Trophoblast cell (in vitro differentiated cells and primary cell): Measurements from ENCODE around the gene GTF2F2.

Experiments
- DNase-seq, 2 donors: peaks; one replicate each; pipeline ENCODE4 v3.0.0-alpha.2; 2016
- H2AFZ ChIP-seq: 2 replicates; pipeline ENCODE4 v1.6.1; 2013; ENCODE audit warnings: low read length, moderate library complexity, mild to moderate bottlenecking; ENCODE audit not compliant: insufficient read depth, poor library complexity
- H2AK5ac ChIP-seq: 2 replicates; pipeline ENCODE4 v1.6.1; 2013; ENCODE audit warnings: mild to moderate bottlenecking, low read length
- H2BK120ac ChIP-seq: 2 replicates; pipeline ENCODE4 v1.6.1; 2013; ENCODE audit warnings: low read length, mild to moderate bottlenecking, moderate library complexity; ENCODE audit not compliant: insufficient read depth, poor library complexity
- H2BK12ac ChIP-seq: 2 replicates; pipeline ENCODE4 v1.6.1; 2013; ENCODE audit warnings: mild to moderate bottlenecking, low read length, moderate library complexity
- H2BK5ac ChIP-seq: 2 replicates; pipeline ENCODE4 v1.6.1; 2013; ENCODE audit warnings: low read length, low read depth, moderate library complexity, mild to moderate bottlenecking; ENCODE audit not compliant: poor library complexity
- H3K14ac ChIP-seq: 2 replicates; pipeline ENCODE4 v1.6.1; 2013; ENCODE audit warnings: mild to moderate bottlenecking, low read length
- H3K18ac ChIP-seq: 2 replicates; pipeline ENCODE4 v1.6.1; 2013; ENCODE audit warnings: mild to moderate bottlenecking, low read length
- H3K23ac ChIP-seq: 2 replicates; pipeline ENCODE4 v1.6.1; 2013; ENCODE audit warnings: low read length
- H3K27ac ChIP-seq: 2 replicates; pipeline ENCODE4 v1.5.1; 2013; ENCODE audit warnings: low read depth, mild to moderate bottlenecking, inconsistent platforms, low read length, moderate library complexity
- H3K27me3 ChIP-seq: 2 replicates; pipeline ENCODE4 v1.6.1; 2013; ENCODE audit warnings: inconsistent platforms, mild to moderate bottlenecking, low read length, moderate library complexity; ENCODE audit not compliant: insufficient read depth
- H3K36me3 ChIP-seq, 2 experiments: 1 replicate in 1 of 2; 2 replicates in 1 of 2; pipeline ENCODE4 v1.6.1; 2013; ENCODE audit warnings: low read length in 2 of 2, mild to moderate bottlenecking in 2 of 2, moderate library complexity in 1 of 2; ENCODE audit not compliant: insufficient read depth in 2 of 2, control insufficient read depth in 1 of 2
- H3K4ac ChIP-seq: 2 replicates; pipeline ENCODE4 v1.6.1; 2013; ENCODE audit warnings: low read depth, mild to moderate bottlenecking, low read length, moderate library complexity
- H3K4me1 ChIP-seq, 2 experiments: 1 replicate in 1 of 2; 2 replicates in 1 of 2; pipeline ENCODE4 v1.6.1; 2013; ENCODE audit warnings: low read length in 2 of 2, mild to moderate bottlenecking in 2 of 2, moderate library complexity in 1 of 2; ENCODE audit not compliant: insufficient read depth in 2 of 2, control insufficient read depth in 1 of 2
- H3K4me2 ChIP-seq: 2 replicates; pipeline ENCODE4 v1.6.1; 2013; ENCODE audit warnings: inconsistent platforms, mild to moderate bottlenecking, low read length, moderate library complexity
- H3K4me3 ChIP-seq: 2 replicates; pipeline ENCODE4 v1.5.1; 2013; ENCODE audit warnings: mild to moderate bottlenecking, low read depth, low read length, inconsistent platforms
- H3K79me1 ChIP-seq: one replicate; pipeline ENCODE4 v1.6.1; 2013; ENCODE audit warnings: low read length
- H3K79me2 ChIP-seq: 2 replicates; pipeline ENCODE4 v1.6.1; 2013; ENCODE audit warnings: low read length, mild to moderate bottlenecking; ENCODE audit not compliant: control insufficient read depth, insufficient read depth, poor library complexity
- H3K9ac ChIP-seq: 2 replicates; pipeline ENCODE4 v1.6.1; 2013; ENCODE audit warnings: mild to moderate bottlenecking, low read length
- H3K9me3 ChIP-seq: 2 replicates; pipeline ENCODE4 v1.6.1; 2013; ENCODE audit warnings: low read depth, mild to moderate bottlenecking, control low read depth, inconsistent platforms, low read length; ENCODE audit not compliant: insufficient read depth
- H4K12ac ChIP-seq: 2 replicates; pipeline ENCODE4 v1.6.1; 2013; ENCODE audit warnings: low read depth, mild to moderate bottlenecking, low read length, moderate library complexity
- H4K8ac ChIP-seq: 2 replicates; pipeline ENCODE4 v1.6.1; 2013; ENCODE audit warnings: low read depth, mild to moderate bottlenecking, low read length, moderate library complexity
- H4K91ac ChIP-seq: one replicate; pipeline ENCODE4 v1.6.1; 2013; ENCODE audit warnings: low read depth, mild to moderate bottlenecking, low read length, moderate library complexity
- WGBS: extraction: QIAGEN DNeasy Blood & Tissue Kit; methylation state at CpG from one replicate; pipeline ENCODE4 v1.1.7; 2013; ENCODE audit warnings: missing lambda C conversion rate; ENCODE audit not compliant: insufficient read length, insufficient coverage; ENCODE audit errors: extremely low coverage; 5-methylcytosine and 5-hydroxymethylcytosine counted together

Gene GTF2F2

DNA sequence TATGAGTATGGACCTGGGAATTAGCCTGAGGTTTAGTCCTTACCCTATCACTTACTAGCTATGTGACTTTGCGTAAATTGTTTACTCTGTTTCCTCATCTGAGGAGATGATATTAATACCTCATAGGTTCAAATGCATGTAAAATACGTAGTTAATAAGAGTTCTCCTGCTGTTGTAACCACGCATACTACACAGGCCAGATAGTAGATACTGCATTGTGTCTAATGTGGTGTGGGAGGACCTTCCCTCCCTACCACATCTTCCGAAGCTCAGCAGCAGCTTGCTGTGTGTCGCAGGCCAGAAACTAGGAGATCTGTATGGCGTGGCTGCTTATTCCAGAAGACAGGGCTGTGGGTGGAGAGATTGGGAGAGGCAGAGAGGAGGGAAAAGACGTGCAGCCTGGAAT is 23.0 kb downstream of the GTF2F2 start:
- H4K91ac ChIP-seq, result no peak overlapping the region
- WGBS, result no CpG with 5 or more reads among the region's 7 CpGs
- no peak overlapping the region for H3K4ac ChIP-seq

DNA sequence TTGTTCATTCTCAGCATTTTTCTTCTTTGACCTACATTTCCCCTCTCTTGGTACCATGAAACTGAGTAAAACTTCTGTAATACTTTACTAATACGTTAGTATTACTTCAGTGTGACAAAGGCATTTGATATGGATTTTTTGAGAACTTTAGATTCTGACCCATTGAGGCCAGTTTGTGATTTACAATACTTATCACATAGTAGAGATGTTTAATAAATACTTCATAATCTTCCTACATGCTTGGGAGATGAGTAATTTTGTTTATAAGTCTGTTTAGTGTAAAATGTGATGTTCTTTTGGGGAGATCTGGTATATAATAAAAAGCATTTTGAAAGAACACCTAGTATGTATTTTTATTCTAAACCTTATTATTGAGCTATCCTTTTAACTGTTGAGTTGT is 29.7 kb downstream of the GTF2F2 start:
- Histone ChIP-seq H3K79me1 (no peaks in the 10 kb centered on the region), H3K23ac (no peak overlapping the region), H2AFZ (no peak overlapping the region), H3K79me2 (no peaks in the 10 kb centered on the region), H3K4me2 (no peak overlapping the region), H3K27me3 (no peaks in the 10 kb centered on the region), H3K4me3 (no peak overlapping the region), H3K14ac (no peak overlapping the region), H3K27ac (no peak overlapping the region), H4K12ac (no peak overlapping the region), H3K9me3 (no peaks in the 10 kb centered on the region), H4K91ac (no peak overlapping the region), H2AK5ac (no peak overlapping the region), H3K9ac (no peak overlapping the region), H2BK5ac (no peak overlapping the region), H3K18ac (no peak overlapping the region), H2BK120ac (no peak overlapping the region), H3K4ac (no peak overlapping the region), H2BK12ac (no peak overlapping the region), H4K8ac (no peak overlapping the region), H3K4me1 (no peaks in the 10 kb centered on the region), H3K36me3 (peaks cover 2% of the 10 kb centered on the region in 2 experiments)
- no peak for DNase-seq
- no CpG with 5 or more reads among the region's 1 CpG for WGBS

More for the DNA sequence above, 23.0 kb downstream of the GTF2F2 start:
- H2BK120ac ChIP-seq, result no peak overlapping the region
- no peak overlapping the region for H4K8ac ChIP-seq
- no peaks in the 10 kb centered on the region for H3K9me3 ChIP-seq
- no peak overlapping the region for H2BK12ac ChIP-seq
- H3K79me1 ChIP-seq, result no peaks in the 10 kb centered on the region
- H2BK5ac ChIP-seq, result no peak overlapping the region
- no peak overlapping the region for H2AFZ ChIP-seq
- H3K14ac ChIP-seq, result no peak overlapping the region
- H3K18ac ChIP-seq, result no peak overlapping the region
- no peaks in the 10 kb centered on the region for H3K27me3 ChIP-seq
- no peak overlapping the region for H3K9ac ChIP-seq
- no peak overlapping the region for H3K4me2 ChIP-seq
- DNase-seq, result peak; percentile 94 to 96
- no peak overlapping the region for H2AK5ac ChIP-seq
- no peak overlapping the region for H3K23ac ChIP-seq
- H3K27ac ChIP-seq, result no peak overlapping the region
- no peaks in the 10 kb centered on the region for H3K79me2 ChIP-seq
- no peak overlapping the region for H3K4me3 ChIP-seq
- peaks cover 0 to 3% of the 10 kb centered on the region in 2 experiments for H3K4me1 ChIP-seq
- H3K36me3 ChIP-seq, result peaks cover under 1% of the 10 kb centered on the region in 2 experiments
- H4K12ac ChIP-seq, result no peak overlapping the region

DNA sequence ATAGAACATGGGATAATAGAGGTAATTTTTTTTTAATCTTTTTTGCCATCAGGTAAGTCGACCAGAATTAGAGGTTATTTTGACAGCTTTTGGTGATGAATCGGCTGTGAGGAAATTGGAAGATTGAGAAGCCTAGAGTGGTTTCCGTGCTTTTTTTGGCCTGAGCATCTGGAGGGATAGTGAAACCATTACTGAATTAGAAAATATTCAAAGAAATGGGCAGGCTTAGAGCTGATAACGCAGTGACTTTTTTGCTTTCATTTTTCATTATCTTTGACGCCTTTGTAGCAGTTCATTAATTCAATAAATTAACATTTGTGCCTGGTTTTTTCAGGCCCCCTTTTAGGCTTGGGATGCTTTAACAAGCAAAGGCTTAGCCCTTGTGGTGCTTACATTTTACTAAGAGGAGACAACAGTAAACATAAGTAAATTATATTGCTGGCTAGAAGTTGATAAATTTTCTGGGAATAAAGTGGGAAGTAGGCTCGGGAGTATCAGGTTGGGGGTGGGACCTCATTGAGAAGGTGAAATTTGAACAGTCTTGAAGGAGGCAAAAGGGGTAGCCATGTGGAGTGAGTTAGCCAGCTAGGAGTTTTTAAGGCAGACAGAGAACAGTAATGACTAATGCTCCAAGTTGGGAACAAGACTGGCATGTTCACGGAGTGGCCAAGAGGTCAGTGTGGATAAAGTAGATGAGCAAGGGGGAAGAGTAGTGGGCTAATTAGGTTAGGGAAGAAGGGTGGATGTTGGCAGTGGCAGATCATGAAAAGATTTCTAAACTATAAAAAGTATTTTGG is 36.5 kb downstream of the GTF2F2 start:
- DNase-seq, result no peak
- Histone ChIP-seq H3K14ac (no peak overlapping the region), H3K9ac (no peak overlapping the region), H3K4me3 (no peak overlapping the region), H2AK5ac (no peak overlapping the region), H3K23ac (no peak overlapping the region), H3K79me2 (no peaks in the 10 kb centered on the region), H3K9me3 (no peaks in the 10 kb centered on the region), H3K4me2 (no peak overlapping the region), H2BK120ac (no peak overlapping the region), H3K4ac (no peak overlapping the region), H3K36me3 (peaks cover 3 to 6% of the 10 kb centered on the region in 2 experiments), H4K12ac (no peak overlapping the region), H4K91ac (no peak overlapping the region), H2BK12ac (no peak overlapping the region), H3K18ac (no peak overlapping the region), H2BK5ac (no peak overlapping the region), H2AFZ (no peak overlapping the region), H3K27me3 (no peaks in the 10 kb centered on the region), H4K8ac (no peak overlapping the region), H3K27ac (no peak overlapping the region), H3K4me1 (no peaks in the 10 kb centered on the region), H3K79me1 (no peaks in the 10 kb centered on the region)
- WGBS, result no CpG with 5 or more reads among the region's 7 CpGs

DNA sequence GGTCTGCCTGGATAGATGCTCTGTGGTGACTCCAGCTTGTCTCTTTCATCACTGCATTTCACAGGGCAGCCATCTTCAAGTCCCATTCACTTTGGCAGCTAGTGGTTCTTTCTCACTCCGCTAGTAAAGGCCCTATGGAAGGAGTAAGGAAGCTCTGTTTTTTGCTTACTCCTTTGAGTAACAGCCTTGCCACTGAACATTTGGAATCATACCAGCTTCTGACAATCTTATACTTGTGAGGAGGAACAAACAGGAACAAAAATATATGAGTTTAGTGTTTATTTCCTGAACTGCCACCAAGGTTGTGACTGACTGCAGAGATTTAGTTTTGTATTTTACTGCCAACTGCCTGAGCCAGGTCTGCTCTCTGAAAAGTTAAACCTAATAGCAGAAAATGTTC is 41.9 kb downstream of the GTF2F2 start:
- H3K27me3 ChIP-seq, result no peaks in the 10 kb centered on the region
- H3K27ac ChIP-seq, result no peak overlapping the region
- no peak overlapping the region for H3K23ac ChIP-seq
- H3K18ac ChIP-seq, result no peak overlapping the region
- H2BK120ac ChIP-seq, result no peak overlapping the region
- peaks cover 5 to 6% of the 10 kb centered on the region in 2 experiments for H3K36me3 ChIP-seq
- H3K79me2 ChIP-seq, result no peaks in the 10 kb centered on the region
- no peak overlapping the region for H3K9ac ChIP-seq
- no peak overlapping the region for H2BK5ac ChIP-seq
- WGBS, result no CpG with 5 or more reads among the region's 1 CpG
- H3K79me1 ChIP-seq, result no peaks in the 10 kb centered on the region
- H3K4me2 ChIP-seq, result no peak overlapping the region
- H4K91ac ChIP-seq, result no peak overlapping the region
- H4K12ac ChIP-seq, result no peak overlapping the region
- no peaks in the 10 kb centered on the region for H3K4me1 ChIP-seq
- no peak overlapping the region for H4K8ac ChIP-seq
- no peaks in the 10 kb centered on the region for H3K9me3 ChIP-seq
- DNase-seq, result no peak
- no peak overlapping the region for H3K4ac ChIP-seq
- no peak overlapping the region for H3K14ac ChIP-seq
- no peak overlapping the region for H3K4me3 ChIP-seq
- H2AK5ac ChIP-seq, result no peak overlapping the region
- H2AFZ ChIP-seq, result no peak overlapping the region
- no peak overlapping the region for H2BK12ac ChIP-seq
